Type B pancreatic cell (in vitro differentiated cells): ENCODE measurements around the gene PTPRM. TPM values are rescaled to one million over a fixed set of nuclear protein-coding genes. Genes with fewer than 3 reads are reported as not detected.

ENCODE experiments used
- DNase-seq: peaks from one replicate; pipeline ENCODE4 v3.0.0; 2021; ENCODE audit warnings: mixed read lengths; ENCODE audit not compliant: unreplicated experiment; ENCODE audit errors: extremely low spot score
- H3K27ac Mint-ChIP-seq: 2 replicates; pipeline ENCODE4 v1.8.0; 2021; ENCODE audit warnings: mild to moderate bottlenecking, mixed read lengths
- H3K27me3 Mint-ChIP-seq: 2 replicates; pipeline ENCODE4 v1.8.0; 2021; ENCODE audit warnings: mixed read lengths
- H3K36me3 Mint-ChIP-seq: 2 replicates; pipeline ENCODE4 v1.8.0; 2021; ENCODE audit warnings: mixed read lengths
- H3K4me1 Mint-ChIP-seq: one replicate; pipeline ENCODE4 v1.8.0; 2021; ENCODE audit warnings: mixed read lengths; ENCODE audit not compliant: unreplicated experiment
- H3K4me3 Mint-ChIP-seq: 2 replicates; pipeline ENCODE4 v1.8.0; 2021; ENCODE audit warnings: mild to moderate bottlenecking, mixed read lengths
- H3K9me3 Mint-ChIP-seq: 2 replicates; pipeline ENCODE4 v1.8.0; 2021; ENCODE audit warnings: mixed read lengths
- CTCF ChIP-seq: fragments of 200-600 bp; sonication (generic); conservative IDR thresholded peaks from 2 replicates; pipeline ENCODE4 v1.5.0; 2021; ENCODE audit warnings: antibody characterized with exemption, mild to moderate bottlenecking
- total RNA-seq: library from RNA; stranded (reverse); gene quantifications from 2 replicates; pipeline ENCODE4 v1.2.1, GENCODE V29; 2021; ENCODE audit warnings: low replicate concordance

Gene PTPRM
- total RNA-seq, 1 donor from 2014 or later: 18.6 TPM

- peaks cover 18% of the 10 kb centered on the region for H3K36me3 Mint-ChIP-seq
- no peak overlapping the region for H3K27ac Mint-ChIP-seq
Measured at GRCh38 chr18:8389391-8390340, 822.5 kb downstream of the PTPRM start.

GRCh38 chr18:8391068-8391467 is 824.0 kb downstream of the PTPRM start:
- Mint-ChIP-seq H3K27me3 (no peaks in the 10 kb centered on the region), H3K9me3 (no peaks in the 10 kb centered on the region), H3K27ac (no peak overlapping the region), H3K4me3 (no peak overlapping the region), H3K36me3 (peaks cover 12% of the 10 kb centered on the region), H3K4me1 (no peaks in the 10 kb centered on the region)
- TF ChIP-seq CTCF: no peak
- no peak for DNase-seq

More at GRCh38 chr18:8389391-8390340, 822.5 kb downstream of the PTPRM start:
- H3K4me1 Mint-ChIP-seq: no peaks in the 10 kb centered on the region
- peak; percentile 93 for TF ChIP-seq CTCF
- H3K27me3 Mint-ChIP-seq: no peaks in the 10 kb centered on the region
- no peaks in the 10 kb centered on the region for H3K9me3 Mint-ChIP-seq
- DNase-seq: no peak
- no peak overlapping the region for H3K4me3 Mint-ChIP-seq

- Mint-ChIP-seq H3K9me3 (no peaks in the 10 kb centered on the region), H3K27ac (no peak overlapping the region)
- no peak for DNase-seq
Measured at GRCh38 chr18:8396254-8396653, 829.1 kb downstream of the PTPRM start.

DNA sequence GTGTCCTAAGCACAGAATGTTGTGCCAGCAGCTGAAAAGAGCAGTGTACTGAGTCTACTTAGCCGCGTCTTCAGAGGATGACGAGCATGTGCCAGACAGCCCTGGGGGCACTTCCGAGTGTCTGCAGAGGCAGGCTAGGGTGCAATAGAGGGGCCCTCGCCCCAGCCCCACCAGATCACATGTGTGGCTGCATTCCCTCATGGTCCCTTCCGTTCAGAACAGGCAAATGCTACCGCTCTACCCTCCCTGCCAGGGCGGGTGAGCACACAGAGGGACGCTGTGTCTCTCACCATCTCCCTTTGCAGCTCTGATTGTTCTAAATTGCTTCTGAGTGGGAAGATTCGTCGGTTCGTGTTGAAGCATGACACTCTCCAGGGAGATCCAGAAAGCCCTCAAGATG is 829.9 kb downstream of the PTPRM start:
- no peak for TF ChIP-seq CTCF
- peaks cover 10% of the 10 kb centered on the region for H3K4me1 Mint-ChIP-seq
- no peak overlapping the region for H3K27ac Mint-ChIP-seq
- H3K36me3 Mint-ChIP-seq: no peaks in the 10 kb centered on the region
- no peak overlapping the region for H3K4me3 Mint-ChIP-seq
- H3K9me3 Mint-ChIP-seq: no peaks in the 10 kb centered on the region
- no peaks in the 10 kb centered on the region for H3K27me3 Mint-ChIP-seq
- DNase-seq: no peak

More at GRCh38 chr18:8396254-8396653, 829.1 kb downstream of the PTPRM start:
- Mint-ChIP-seq H3K36me3 (no peaks in the 10 kb centered on the region), H3K27me3 (no peaks in the 10 kb centered on the region), H3K4me1 (peaks cover 10% of the 10 kb centered on the region), H3K4me3 (no peak overlapping the region)
- TF ChIP-seq CTCF: no peak

GRCh38 chr18:8399138-8399537 is 832.0 kb downstream of the PTPRM start:
- H3K36me3 Mint-ChIP-seq: no peaks in the 10 kb centered on the region
- no peaks in the 10 kb centered on the region for H3K27me3 Mint-ChIP-seq
- H3K4me1 Mint-ChIP-seq: peaks cover 10% of the 10 kb centered on the region
- no peaks in the 10 kb centered on the region for H3K9me3 Mint-ChIP-seq
- no peak for DNase-seq
- H3K4me3 Mint-ChIP-seq: no peak overlapping the region
- H3K27ac Mint-ChIP-seq: no peak overlapping the region
- TF ChIP-seq CTCF: no peak
